ENCODE measurements around the gene LRMDA. TPM values are rescaled to one million over a fixed set of nuclear protein-coding genes. Genes with fewer than 3 reads are reported as not detected.

Gene LRMDA
- total and polyA plus RNA-seq, 7 donors: 2.8 to 22.2 (median 9.0) TPM

- TF ChIP-seq POLR2AphosphoS5 (IDR thresholded peaks at IDR 0.05): no peak
- no peak for TF ChIP-seq POLR2A (IDR thresholded peaks at IDR 0.05)
- TF ChIP-seq, protein P1, sequence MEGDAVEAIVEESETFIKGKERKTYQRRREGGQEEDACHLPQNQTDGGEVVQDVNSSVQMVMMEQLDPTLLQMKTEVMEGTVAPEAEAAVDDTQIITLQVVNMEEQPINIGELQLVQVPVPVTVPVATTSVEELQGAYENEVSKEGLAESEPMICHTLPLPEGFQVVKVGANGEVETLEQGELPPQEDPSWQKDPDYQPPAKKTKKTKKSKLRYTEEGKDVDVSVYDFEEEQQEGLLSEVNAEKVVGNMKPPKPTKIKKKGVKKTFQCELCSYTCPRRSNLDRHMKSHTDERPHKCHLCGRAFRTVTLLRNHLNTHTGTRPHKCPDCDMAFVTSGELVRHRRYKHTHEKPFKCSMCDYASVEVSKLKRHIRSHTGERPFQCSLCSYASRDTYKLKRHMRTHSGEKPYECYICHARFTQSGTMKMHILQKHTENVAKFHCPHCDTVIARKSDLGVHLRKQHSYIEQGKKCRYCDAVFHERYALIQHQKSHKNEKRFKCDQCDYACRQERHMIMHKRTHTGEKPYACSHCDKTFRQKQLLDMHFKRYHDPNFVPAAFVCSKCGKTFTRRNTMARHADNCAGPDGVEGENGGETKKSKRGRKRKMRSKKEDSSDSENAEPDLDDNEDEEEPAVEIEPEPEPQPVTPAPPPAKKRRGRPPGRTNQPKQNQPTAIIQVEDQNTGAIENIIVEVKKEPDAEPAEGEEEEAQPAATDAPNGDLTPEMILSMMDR (IDR thresholded peaks at IDR 0.05): no peak
- no peak for TF ChIP-seq EP300 (IDR thresholded peaks at IDR 0.05)
- WGBS, 2 donors: 28 to 65% methylated on average over 6 of the region's 6 CpGs
- peaks cover 0 to 17% (median 12%) of the 10 kb centered on the region in 4 donors for H3K4me1 ChIP-seq
- H3K36me3 ChIP-seq: no peaks in the 10 kb centered on the region
- H3K4me3 ChIP-seq: no peak overlapping the region
- H3K27me3 ChIP-seq: no peaks in the 10 kb centered on the region
- intact Hi-C loops (cut with DNase I): no loop called here
- DNase-seq: no peak
- no peaks in the 10 kb centered on the region for H3K9me3 ChIP-seq
- no peak overlapping the region for H3K27ac ChIP-seq
Measured at GRCh38 chr10:75596930-75597620, 165.7 kb downstream of the LRMDA start.

DNA sequence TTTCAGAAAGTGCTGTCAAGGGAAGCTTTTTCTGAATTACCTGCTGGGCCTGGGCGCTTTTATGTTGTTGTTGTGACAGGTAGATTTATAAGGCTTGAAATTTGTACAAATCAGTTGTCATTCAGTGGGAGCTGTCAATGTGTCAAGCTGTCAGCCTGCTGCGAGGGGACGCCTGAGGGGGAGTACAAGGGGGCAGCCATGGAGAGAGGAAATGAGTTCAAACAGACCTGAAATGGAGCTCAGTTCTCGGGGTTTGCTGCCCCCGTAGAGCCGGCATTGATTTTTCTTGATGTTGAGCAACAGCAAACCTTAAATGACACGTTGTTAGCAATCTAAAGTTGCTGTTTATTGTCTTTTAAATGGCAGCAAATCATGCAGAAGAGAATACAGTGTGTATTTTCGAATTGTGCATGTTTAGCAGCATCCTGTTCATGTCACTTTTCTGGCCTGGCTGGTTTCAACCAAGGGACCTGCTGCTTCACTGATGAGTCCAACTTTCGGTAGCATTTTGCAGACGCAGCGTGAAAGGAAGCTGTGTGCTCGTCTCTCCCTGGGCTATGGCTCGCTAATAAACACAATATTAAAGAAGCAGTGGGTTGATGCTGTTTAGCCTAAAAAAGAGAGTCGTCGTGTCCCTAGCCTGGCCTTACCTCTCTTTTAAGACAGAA lies 166.5 kb downstream of the LRMDA start:
- TF ChIP-seq EP300 (IDR thresholded peaks at IDR 0.05) (no peak), POLR2A (IDR thresholded peaks at IDR 0.05) (no peak), POLR2AphosphoS5 (IDR thresholded peaks at IDR 0.05) (no peak)
- TF ChIP-seq, protein P1 (IDR thresholded peaks at IDR 0.05): no peak

DNA sequence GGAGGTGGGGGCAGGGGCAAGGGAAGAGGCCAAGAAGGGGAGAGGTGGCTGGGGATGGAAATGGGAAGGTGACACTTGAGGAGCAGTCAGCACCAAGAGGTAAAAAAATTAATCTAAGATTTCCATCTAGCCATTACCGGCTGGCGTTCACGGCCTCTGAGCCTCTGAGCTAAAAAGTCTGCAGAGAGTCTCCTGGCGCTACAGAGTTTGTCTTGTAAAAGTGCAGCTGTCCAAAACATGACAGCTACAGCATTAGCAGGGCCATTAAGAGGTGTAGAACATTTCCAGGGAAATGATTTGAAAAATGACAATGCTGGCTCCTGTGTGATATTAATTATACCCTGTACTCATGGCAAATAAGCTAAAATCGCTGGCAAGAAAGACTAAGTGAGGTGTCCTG lies 167.6 kb downstream of the LRMDA start:
- H3K27ac ChIP-seq: no peak overlapping the region
- H3K4me1 ChIP-seq: no peaks in the 10 kb centered on the region
- H3K9me3 ChIP-seq: no peaks in the 10 kb centered on the region
- WGBS, 2 donors: 93 to 95% methylated on average over 5 of the region's 5 CpGs
- H3K36me3 ChIP-seq: no peaks in the 10 kb centered on the region
- H3K27me3 ChIP-seq: no peaks in the 10 kb centered on the region
- intact Hi-C loops (cut with DNase I): no loop called here
- TF ChIP-seq EP300 (IDR thresholded peaks at IDR 0.05) (no peak), POLR2AphosphoS5 (IDR thresholded peaks at IDR 0.05) (no peak)
- TF ChIP-seq, protein P1 (IDR thresholded peaks at IDR 0.05): no peak
- no peak for DNase-seq
- no peak overlapping the region for H3K4me3 ChIP-seq

More for the DNA sequence above, 166.5 kb downstream of the LRMDA start:
- no peak overlapping the region for H3K4me3 ChIP-seq
- H3K4me1 ChIP-seq: peaks cover 0 to 10% (median 7%) of the 10 kb centered on the region in 4 donors
- WGBS, 2 donors: 79 to 85% methylated on average over 15 of the region's 15 CpGs
- no peak overlapping the region for H3K27ac ChIP-seq
- H3K9me3 ChIP-seq: no peaks in the 10 kb centered on the region
- H3K27me3 ChIP-seq: no peaks in the 10 kb centered on the region
- H3K36me3 ChIP-seq: no peaks in the 10 kb centered on the region
- DNase-seq: no peak
- intact Hi-C loops (cut with DNase I): no loop called here

DNA sequence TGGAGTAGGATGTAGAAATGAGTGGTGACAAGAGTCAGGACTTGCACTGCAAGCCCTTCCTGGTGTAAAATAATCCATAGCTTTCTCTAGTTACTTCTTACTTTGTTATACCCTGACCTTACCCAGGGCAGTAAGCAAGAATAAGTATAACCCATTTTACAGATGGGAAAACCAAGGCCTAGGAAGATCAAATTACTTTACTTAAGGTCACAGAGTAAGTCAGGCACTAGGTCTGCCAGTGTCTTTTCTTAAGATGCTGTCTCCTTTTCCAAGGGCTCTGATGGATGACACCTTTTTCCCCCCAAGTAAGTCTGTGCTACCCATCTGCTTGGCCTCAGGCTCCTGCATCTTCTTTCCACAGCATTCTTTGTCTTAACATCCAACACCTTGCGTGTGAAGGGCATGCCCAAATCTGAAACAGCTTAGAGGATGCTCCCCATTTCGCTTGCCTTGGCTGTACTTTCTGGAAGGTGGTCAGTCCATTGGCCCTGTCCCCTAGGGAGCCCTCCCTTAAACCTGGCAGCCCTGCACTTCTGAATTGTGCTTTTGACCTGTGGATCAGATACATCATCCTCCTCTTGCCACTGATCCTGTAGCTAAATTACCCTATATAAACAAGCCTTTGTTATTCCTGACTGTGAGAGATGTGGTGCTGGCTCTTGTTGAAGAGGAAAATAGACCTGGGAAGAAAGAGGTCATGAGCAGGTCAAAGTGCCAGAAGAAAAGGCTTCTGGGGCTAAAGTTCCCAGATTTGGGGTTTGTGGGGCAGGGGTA lies 168.6 kb downstream of the LRMDA start:
- DNase-seq: no peak
- H3K27ac ChIP-seq: no peak overlapping the region

More for the DNA sequence above, 168.6 kb downstream of the LRMDA start:
- H3K4me1 ChIP-seq: no peaks in the 10 kb centered on the region
- 68 to 93% methylated on average over 2 of the region's 2 CpGs for WGBS, 2 donors
- TF ChIP-seq, protein P1 (IDR thresholded peaks at IDR 0.05): no peak
- TF ChIP-seq EP300 (IDR thresholded peaks at IDR 0.05) (no peak), POLR2A (IDR thresholded peaks at IDR 0.05) (no peak), POLR2AphosphoS5 (IDR thresholded peaks at IDR 0.05) (no peak)
- intact Hi-C loops (cut with DNase I): no loop called here
- H3K4me3 ChIP-seq: no peak overlapping the region
- H3K36me3 ChIP-seq: no peaks in the 10 kb centered on the region
- H3K9me3 ChIP-seq: no peaks in the 10 kb centered on the region
- no peaks in the 10 kb centered on the region for H3K27me3 ChIP-seq

Measured in sigmoid colon (tissue), 7 donors.